HepG2 (cell line): ENCODE results near the gene VGF. TPM values are rescaled to one million over a fixed set of nuclear protein-coding genes. Genes with fewer than 3 reads are reported as not detected.

Source experiments
- CEBPG ChIP-seq: IDR thresholded peaks from 2 replicates; pipeline ENCODE4 v1.6.1; 2016
- ISL2 ChIP-seq: sonication (generic); formaldehyde crosslinking; IDR thresholded peaks from 2 replicates; pipeline ENCODE4 v1.5.0; 2020; ENCODE audit warnings: missing genetic modification reagents
- NFE2L2 ChIP-seq: fragments of 150-350 bp; IDR thresholded peaks from 2 replicates; pipeline ENCODE4 v1.6.1; 2014; ENCODE audit warnings: low read length
- U2AF1 ChIP-seq: fragments of 200-400 bp; formaldehyde crosslinking; optimal IDR thresholded peaks from 2 replicates; pipeline ENCODE3; 2017; ENCODE audit warnings: mild to moderate bottlenecking, low read depth, low read length
- ZNF616 ChIP-seq: sonication (generic); formaldehyde crosslinking; IDR thresholded peaks from 2 replicates; pipeline ENCODE4 v1.5.0; 2020; ENCODE audit warnings: low read depth, mild to moderate bottlenecking, missing genetic modification reagents
- ZNF83 ChIP-seq: sonication (generic); formaldehyde crosslinking; IDR thresholded peaks from 2 replicates; pipeline ENCODE4 v1.4.0; 2020; ENCODE audit warnings: missing genetic modification reagents, mild to moderate bottlenecking, borderline replicate concordance
- ZSCAN22 ChIP-seq: sonication (generic); formaldehyde crosslinking; IDR thresholded peaks from 2 replicates; pipeline ENCODE4 v1.4.0; 2020; ENCODE audit warnings: mild to moderate bottlenecking, missing genetic modification reagents
- polyA plus RNA-seq, 8 experiments: library from polyadenylated mRNA; depleted of rRNA in 3 of 8; stranded (reverse) in 7 of 8; unstranded in 1 of 8; fragments of >200 nt; fragmentation: Illumina TruSeq in 4 of 8; extraction: Trizol in 4 of 8; gene quantifications; 2 replicates each; pipeline versions ENCODE4 v1.2.1 to v1.2.3, GENCODE V29; 2011 to 2016; ENCODE audit warnings: low read depth in 4 of 8, missing spikeins in 1 of 8, mixed read lengths in 1 of 8; ENCODE audit not compliant: insufficient read depth in 1 of 8
- total RNA-seq, 5 experiments: library from RNA; depleted of rRNA; stranded (reverse); fragments of >200 nt; fragmentation: Illumina TruSeq; extraction: Trizol; gene quantifications; 2 replicates each; pipeline ENCODE4 v1.2.3, GENCODE V29; 2016; ENCODE audit warnings: low read depth in 1 of 5
- TF ChIP-seq, protein P1 (sequence below): sonication (generic); formaldehyde crosslinking; IDR thresholded peaks from 2 replicates; pipeline ENCODE4 v1.4.0; 2020; ENCODE audit warnings: missing genetic modification reagents
- TF ChIP-seq, protein P2 (sequence below): sonication (generic); formaldehyde crosslinking; IDR thresholded peaks from 2 replicates; pipeline ENCODE4 v1.5.1; 2020; ENCODE audit warnings: mild to moderate bottlenecking, missing genetic modification reagents, borderline replicate concordance
- TF ChIP-seq, protein P3 (sequence below): sonication (generic); formaldehyde crosslinking; conservative IDR thresholded peaks from 2 replicates; pipeline ENCODE4 v1.4.0; 2020; ENCODE audit warnings: missing genetic modification reagents
- TF ChIP-seq, protein P4 (sequence below): IDR thresholded peaks from 2 replicates; pipeline ENCODE4 v1.6.1; 2012; ENCODE audit warnings: low read depth, low read length, improper control_type of control experiment
- TF ChIP-seq, protein P5 (sequence below): IDR thresholded peaks from 2 replicates; pipeline ENCODE4 v1.6.1; 2016; ENCODE audit warnings: missing compliant biosample characterization, missing genetic modification reagents, borderline replicate concordance

VGF gene
- total and polyA plus RNA-seq, 2 of the 13 experiments (the other 11 are each of a cell fraction or from before 2014, with no cell fraction given) = 0.12 to 0.46 TPM

DNA sequence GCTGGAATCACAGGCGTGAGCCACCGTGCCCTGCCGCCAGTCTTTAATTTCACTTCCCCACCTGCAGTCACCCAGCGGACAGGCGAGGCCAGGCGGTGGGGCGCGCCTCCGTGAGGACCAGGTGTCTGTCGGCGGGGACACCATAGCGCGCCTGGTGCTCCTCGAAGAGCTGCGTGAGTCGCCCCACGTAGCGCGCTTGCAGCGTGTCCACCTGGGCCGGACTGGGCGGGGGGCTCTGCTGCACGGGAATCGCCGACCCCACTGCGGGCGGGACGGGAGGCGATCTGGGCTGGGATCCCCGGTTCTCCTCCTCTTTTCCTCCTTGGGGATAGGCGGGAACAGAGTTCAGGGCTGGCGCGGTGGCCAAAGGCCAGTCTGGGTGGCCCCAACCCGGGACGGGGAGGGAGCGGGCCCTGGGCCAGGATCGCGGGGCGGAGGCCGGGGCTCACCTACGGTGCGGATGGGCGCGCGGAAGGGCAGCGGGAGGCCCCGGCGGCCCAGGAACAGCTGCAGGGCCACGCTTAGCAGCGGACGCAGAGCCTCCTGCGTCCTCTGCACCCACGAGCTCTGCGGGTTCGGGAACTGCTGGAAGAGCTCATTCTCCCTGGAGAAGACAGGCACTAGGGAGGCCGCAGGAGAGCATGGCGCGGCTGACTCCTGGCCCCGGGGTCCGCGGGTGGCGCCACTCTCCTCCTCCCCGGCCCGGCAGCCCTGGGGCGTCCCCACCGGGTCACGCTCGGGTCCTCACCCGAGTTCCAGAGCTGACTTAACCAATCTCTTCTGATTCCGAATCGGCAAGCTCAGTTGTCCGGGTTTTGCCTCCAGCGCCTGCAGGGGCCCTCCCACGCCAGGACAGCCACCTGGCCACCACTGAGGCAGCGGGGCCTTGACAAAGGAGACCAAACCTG, 36.6 kb upstream of the VGF start (continued):
- TF ChIP-seq, protein P1, sequence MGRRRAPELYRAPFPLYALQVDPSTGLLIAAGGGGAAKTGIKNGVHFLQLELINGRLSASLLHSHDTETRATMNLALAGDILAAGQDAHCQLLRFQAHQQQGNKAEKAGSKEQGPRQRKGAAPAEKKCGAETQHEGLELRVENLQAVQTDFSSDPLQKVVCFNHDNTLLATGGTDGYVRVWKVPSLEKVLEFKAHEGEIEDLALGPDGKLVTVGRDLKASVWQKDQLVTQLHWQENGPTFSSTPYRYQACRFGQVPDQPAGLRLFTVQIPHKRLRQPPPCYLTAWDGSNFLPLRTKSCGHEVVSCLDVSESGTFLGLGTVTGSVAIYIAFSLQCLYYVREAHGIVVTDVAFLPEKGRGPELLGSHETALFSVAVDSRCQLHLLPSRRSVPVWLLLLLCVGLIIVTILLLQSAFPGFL (CRISPR knock-in tag) = no peak
- TF ChIP-seq U2AF1 = no peak
- TF ChIP-seq, protein P2, sequence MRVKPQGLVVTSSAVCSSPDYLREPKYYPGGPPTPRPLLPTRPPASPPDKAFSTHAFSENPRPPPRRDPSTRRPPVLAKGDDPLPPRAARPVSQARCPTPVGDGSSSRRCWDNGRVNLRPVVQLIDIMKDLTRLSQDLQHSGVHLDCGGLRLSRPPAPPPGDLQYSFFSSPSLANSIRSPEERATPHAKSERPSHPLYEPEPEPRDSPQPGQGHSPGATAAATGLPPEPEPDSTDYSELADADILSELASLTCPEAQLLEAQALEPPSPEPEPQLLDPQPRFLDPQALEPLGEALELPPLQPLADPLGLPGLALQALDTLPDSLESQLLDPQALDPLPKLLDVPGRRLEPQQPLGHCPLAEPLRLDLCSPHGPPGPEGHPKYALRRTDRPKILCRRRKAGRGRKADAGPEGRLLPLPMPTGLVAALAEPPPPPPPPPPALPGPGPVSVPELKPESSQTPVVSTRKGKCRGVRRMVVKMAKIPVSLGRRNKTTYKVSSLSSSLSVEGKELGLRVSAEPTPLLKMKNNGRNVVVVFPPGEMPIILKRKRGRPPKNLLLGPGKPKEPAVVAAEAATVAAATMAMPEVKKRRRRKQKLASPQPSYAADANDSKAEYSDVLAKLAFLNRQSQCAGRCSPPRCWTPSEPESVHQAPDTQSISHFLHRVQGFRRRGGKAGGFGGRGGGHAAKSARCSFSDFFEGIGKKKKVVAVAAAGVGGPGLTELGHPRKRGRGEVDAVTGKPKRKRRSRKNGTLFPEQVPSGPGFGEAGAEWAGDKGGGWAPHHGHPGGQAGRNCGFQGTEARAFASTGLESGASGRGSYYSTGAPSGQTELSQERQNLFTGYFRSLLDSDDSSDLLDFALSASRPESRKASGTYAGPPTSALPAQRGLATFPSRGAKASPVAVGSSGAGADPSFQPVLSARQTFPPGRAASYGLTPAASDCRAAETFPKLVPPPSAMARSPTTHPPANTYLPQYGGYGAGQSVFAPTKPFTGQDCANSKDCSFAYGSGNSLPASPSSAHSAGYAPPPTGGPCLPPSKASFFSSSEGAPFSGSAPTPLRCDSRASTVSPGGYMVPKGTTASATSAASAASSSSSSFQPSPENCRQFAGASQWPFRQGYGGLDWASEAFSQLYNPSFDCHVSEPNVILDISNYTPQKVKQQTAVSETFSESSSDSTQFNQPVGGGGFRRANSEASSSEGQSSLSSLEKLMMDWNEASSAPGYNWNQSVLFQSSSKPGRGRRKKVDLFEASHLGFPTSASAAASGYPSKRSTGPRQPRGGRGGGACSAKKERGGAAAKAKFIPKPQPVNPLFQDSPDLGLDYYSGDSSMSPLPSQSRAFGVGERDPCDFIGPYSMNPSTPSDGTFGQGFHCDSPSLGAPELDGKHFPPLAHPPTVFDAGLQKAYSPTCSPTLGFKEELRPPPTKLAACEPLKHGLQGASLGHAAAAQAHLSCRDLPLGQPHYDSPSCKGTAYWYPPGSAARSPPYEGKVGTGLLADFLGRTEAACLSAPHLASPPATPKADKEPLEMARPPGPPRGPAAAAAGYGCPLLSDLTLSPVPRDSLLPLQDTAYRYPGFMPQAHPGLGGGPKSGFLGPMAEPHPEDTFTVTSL = no peak
- TF ChIP-seq, protein P3, sequence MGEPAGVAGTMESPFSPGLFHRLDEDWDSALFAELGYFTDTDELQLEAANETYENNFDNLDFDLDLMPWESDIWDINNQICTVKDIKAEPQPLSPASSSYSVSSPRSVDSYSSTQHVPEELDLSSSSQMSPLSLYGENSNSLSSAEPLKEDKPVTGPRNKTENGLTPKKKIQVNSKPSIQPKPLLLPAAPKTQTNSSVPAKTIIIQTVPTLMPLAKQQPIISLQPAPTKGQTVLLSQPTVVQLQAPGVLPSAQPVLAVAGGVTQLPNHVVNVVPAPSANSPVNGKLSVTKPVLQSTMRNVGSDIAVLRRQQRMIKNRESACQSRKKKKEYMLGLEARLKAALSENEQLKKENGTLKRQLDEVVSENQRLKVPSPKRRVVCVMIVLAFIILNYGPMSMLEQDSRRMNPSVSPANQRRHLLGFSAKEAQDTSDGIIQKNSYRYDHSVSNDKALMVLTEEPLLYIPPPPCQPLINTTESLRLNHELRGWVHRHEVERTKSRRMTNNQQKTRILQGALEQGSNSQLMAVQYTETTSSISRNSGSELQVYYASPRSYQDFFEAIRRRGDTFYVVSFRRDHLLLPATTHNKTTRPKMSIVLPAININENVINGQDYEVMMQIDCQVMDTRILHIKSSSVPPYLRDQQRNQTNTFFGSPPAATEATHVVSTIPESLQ (CRISPR knock-in tag) = no peak
- TF ChIP-seq ZSCAN22 (CRISPR knock-in tag) = no peak
- no peak for TF ChIP-seq ZNF83 (CRISPR knock-in tag)
- 0 out of 2 replicates have a peak, but pooled peaks have one; percentile 27 for TF ChIP-seq ISL2 (CRISPR knock-in tag)
- TF ChIP-seq CEBPG = no peak
- TF ChIP-seq NFE2L2 = no peak
- TF ChIP-seq, protein P4, sequence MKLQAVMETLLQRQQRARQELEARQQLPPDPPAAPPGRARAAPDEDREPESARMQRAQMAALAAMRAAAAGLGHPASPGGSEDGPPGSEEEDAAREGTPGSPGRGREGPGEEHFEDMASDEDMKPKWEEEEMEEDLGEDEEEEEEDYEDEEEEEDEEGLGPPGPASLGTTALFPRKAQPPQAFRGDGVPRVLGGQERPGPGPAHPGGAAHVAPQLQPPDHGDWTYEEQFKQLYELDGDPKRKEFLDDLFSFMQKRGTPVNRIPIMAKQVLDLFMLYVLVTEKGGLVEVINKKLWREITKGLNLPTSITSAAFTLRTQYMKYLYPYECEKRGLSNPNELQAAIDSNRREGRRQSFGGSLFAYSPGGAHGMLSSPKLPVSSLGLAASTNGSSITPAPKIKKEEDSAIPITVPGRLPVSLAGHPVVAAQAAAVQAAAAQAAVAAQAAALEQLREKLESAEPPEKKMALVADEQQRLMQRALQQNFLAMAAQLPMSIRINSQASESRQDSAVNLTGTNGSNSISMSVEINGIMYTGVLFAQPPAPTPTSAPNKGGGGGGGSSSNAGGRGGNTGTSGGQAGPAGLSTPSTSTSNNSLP = no peak
- TF ChIP-seq ZNF616 (CRISPR knock-in tag) = no peak; the same call in 1 of the 2 replicates
- TF ChIP-seq, protein P5, sequence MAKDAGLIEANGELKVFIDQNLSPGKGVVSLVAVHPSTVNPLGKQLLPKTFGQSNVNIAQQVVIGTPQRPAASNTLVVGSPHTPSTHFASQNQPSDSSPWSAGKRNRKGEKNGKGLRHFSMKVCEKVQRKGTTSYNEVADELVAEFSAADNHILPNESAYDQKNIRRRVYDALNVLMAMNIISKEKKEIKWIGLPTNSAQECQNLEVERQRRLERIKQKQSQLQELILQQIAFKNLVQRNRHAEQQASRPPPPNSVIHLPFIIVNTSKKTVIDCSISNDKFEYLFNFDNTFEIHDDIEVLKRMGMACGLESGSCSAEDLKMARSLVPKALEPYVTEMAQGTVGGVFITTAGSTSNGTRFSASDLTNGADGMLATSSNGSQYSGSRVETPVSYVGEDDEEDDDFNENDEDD (CRISPR knock-in tag) = peak; percentile 57; the same call in 1 of the 2 replicates
